ENCODE measurements around the gene RANGAP1.

RANGAP1 gene

DNA sequence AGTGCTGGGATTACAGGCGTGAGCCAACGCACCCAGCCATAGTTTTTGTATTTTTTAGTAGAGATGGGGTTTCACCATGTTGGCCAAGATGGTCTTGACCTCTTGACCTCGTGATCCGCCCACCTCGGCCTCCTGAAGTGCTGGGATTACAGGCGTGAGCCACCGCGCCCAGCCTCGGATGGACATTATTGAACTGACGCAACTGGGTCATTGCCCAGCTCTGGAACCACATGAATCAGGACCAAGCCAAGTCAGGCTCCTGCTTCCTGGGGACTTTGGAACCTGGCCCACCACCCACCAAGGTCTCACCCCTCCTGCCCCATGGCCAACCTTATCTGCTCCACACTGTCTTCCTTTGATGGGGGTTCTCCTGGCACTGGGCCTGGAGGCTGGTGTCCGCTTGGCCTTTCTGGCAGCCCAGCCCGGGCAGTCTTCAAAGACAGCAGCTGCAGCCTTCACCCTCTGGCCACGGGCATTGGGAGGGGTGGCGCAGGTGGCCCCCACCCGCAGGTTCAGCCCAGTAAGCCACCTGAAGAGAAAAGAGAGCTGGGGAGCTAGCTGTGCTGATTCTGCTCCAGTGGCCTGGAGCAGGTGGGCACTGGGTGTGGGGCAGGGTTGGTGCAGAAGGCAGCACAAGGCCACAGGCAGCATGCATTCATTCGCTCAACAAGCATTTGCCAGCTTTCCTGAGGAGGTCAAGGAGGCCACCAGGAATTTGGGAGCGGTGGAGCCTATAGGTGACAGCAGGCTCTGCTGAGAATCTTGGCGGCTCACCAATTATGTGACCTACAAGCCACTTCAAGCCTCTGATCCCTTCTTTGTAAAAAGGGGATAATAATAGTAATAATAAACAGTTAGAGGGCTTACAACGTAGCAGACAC, 50.9 kb downstream of the RANGAP1 start:
- no peak for DNase-seq (ENCODE audit: low spot score)

- DNase-seq (ENCODE audit: low spot score): no peak
Observed at GRCh38 chr22:41231369-41231768, 54.6 kb downstream of the RANGAP1 start.

- no peak for DNase-seq (ENCODE audit: low spot score)
Observed at GRCh38 chr22:41230401-41230785, 55.6 kb downstream of the RANGAP1 start.

DNA sequence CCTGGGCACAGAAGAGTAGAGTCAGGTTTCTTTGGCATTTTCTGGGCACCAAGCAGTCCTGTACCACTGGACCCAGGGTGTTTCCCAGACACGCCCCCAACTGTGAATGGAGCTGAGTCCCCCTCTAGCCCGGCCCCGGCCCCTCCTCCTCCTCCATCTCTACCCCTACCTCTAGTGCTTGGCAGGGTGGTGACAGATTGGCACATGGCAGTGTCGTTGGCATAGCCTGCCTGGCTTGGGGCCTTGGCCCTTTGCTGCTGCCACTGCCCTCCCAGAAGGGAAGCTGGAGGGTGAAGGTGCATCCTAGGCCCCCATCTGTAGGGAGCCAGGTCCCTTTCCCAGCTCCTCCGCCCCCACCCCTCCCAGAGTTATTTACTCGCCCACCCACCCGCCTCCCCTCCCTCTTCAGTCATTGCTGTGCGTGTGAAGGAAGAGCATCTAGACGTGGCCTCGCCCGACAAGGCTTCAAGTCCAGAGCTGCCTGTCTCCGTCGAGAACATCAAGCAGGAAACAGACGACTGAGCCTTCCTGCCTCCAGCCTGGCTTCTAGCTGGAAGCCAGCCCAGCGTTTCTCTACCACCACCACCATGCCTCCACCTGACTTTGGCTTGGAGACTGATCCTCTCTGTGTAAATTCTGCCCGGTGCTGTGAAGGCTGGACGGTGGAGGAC, 56.1 kb downstream of the RANGAP1 start:
- DNase-seq (ENCODE audit: low spot score): no peak

DNA sequence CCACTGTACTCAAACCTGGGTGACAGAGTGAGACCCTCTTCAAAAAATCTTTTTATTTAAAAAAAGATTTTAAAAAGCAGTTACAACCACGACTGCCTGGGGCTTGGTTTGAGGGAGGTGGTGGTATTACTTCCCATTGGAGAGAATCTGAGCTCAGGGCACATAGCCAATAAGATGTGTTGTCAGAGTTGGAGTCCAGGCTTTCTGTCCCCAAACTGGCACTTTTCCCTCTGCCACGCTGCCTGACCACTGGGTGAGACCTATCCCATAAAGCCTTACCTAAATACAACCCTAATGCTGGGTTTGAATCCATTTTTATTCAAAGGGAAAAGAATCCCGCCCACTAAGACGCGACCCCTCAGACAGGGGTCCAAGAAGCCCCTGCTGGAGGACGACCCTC, 56.8 kb downstream of the RANGAP1 start:
- DNase-seq (ENCODE audit: low spot score): no peak

- no peak for DNase-seq (ENCODE audit: low spot score)
Observed at GRCh38 chr22:41226723-41227655, 59.0 kb downstream of the RANGAP1 start.

GRCh38 chr22:41223535-41223934, 62.5 kb downstream of the RANGAP1 start:
- no peak for DNase-seq (ENCODE audit: low spot score)

- no peak for DNase-seq (ENCODE audit: low spot score)
Observed at GRCh38 chr22:41222846-41223507, 63.0 kb downstream of the RANGAP1 start.

GRCh38 chr22:41217553-41218157, 68.3 kb downstream of the RANGAP1 start:
- DNase-seq (ENCODE audit: low spot score): peak; percentile 33

DNA sequence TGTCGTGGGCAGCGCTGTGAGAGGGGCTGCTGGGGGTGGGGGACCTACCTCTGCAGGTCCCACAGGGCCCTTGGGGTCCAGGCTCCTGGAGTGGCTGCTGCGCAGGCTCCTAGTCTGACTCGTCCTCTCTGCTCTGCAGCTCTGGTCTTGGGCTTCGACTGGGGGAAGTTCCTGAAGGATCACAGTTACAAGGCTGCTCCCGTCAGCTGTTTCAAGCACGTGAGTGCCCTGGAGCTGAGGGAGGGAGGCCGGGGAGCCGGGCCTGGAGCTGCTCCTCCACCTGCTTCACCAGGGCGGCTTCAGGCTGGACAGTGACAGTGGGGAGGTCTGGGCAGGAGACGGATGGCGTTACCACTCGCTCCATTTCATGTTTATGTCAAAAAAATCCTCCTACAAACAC, 69.0 kb downstream of the RANGAP1 start:
- DNase-seq (ENCODE audit: low spot score): no peak

DNA sequence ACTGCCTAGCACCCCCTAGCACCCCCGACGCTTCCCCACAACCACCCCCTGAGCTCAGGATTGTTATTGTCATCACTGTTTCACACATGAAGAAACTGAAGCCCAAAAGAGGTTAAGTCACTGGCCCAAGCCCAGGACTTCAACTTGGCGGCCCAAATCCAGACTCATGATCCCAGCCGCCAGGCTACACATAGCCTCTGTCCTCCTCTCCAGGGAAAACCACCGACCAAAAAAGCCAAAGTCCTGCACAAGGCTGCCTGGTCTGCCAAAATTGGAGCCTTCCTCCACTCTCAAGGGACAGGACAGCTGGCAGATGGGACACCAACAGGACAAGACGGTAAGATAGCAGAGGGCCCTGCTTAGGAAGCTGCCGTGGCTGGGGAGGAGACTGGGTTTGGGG, 70.1 kb downstream of the RANGAP1 start:
- no peak for DNase-seq (ENCODE audit: low spot score)

DNA sequence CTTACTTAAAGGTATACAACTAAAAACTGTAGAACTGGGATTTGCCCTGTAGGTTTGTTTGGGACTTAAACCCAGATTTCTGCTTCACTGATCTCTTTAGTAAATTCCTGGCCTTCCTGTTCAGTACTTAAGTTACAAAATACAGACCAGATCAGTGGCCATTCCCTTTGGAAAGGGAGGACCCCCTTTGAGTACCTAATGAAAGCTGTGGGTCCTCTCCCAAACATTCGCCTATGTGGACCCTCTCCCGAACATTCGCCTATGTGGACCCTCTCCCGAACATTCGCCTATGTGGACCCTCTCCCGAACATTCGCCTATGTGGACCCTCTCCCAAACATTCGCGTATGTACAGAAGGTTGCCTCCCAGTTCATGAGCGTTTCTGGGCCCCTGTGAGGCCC, 70.6 kb downstream of the RANGAP1 start:
- DNase-seq (ENCODE audit: low spot score): no peak

GRCh38 chr22:41206719-41207118, 79.3 kb downstream of the RANGAP1 start:
- no peak for DNase-seq (ENCODE audit: low spot score)

- peak; percentile 97 for DNase-seq (ENCODE audit: low spot score)
Observed at GRCh38 chr22:41204992-41205900, 80.7 kb downstream of the RANGAP1 start, which contains the start of gene L3MBTL2. Gene L3MBTL2, plus strand, starts transcription at chr22:41205312. Its CDS starts 51 bp downstream, at chr22:41205363.

GRCh38 chr22:41204066-41204465, 81.9 kb downstream of the RANGAP1 start:
- no peak for DNase-seq (ENCODE audit: low spot score)

DNA sequence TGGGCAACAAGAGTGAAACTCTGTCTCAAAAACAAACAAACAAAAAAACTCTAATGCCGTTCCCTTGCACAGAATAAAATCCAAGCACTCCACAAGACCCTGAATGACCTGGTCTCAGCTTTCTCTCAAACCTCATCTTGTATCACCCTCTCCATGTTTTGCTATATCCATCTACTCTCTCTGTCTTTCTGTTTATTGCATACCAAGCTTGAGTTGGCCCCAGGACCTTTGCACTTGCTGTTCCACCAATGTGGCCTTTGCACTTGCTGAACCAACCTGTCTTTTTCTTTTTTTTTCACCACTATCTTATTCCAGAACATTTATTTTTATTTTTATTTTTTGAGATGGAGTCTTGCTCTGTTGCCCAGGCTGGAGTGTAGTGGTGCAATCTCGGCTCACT, 82.9 kb downstream of the RANGAP1 start:
- no peak for DNase-seq (ENCODE audit: low spot score)

DNA sequence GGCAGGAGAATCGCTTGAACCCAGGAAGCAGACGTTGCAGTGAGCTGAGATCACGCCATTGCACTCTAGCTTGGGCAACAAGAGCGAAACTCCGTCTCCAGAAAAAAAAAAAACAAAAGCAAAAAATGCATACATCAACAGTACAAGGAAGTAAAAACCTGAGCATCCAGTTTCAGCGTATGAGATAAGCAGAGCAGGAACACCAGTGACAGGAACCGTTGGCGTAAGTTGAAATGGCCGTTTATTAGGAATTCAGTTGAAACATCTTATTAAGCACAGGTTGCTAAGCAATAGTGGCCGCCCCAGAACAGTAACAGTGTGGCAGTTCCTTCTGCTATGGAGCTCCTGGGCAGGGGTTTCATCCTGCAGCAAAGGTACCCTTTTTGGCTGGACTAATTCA, 84.8 kb downstream of the RANGAP1 start:
- DNase-seq (ENCODE audit: low spot score): no peak

- peak; percentile 47 for DNase-seq (ENCODE audit: low spot score)
Observed at GRCh38 chr22:41198027-41198580, 87.9 kb downstream of the RANGAP1 start.

DNA sequence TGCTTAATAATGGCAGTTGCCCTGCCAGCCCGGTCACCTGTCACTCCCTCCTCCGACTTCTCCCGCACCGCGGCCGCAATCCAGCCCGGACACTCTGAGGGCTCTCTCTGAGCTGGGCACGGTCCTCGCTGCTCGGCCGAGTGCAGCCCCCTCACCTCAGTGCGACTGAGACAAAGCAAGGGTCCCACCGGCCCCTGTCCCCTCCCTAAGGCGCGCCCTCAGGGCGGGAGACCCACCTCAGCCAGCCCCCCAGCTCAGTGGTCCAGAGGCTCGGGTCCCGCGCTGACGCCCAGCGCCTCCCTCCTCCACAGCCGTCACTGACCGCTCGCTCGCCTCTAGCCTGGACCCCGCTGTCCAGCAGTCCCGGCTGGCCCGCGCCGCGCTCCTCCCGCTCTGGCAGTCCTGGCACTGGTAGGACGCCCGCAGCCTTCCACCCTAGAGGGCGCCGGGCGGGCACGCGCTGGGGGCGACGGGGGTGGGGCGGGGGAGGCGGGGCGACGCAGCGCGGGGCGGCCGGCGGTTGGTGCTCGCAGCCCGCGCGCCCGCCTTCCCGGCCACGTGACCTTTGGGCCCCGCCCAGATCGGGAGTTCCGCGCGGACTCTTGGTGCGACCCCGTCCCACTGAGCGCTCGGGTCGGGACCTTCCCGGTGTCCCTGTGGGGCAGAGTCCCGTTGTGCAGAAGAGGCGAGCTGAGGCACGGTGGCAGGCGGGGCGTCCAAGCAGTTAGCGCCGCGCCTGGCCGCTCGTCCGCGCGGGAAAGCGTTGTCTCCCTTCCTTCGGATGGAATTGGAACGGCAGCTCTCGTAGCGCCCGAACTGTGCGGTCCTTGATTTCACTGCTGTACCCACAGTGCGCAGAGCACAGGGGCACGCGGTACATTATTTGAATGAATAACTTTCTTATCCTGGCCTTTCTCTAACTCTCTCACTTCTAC, 88.7 kb downstream of the RANGAP1 start:
- peak; percentile 77 for DNase-seq (ENCODE audit: low spot score)
